Endothelial cell of hepatic sinusoid (primary cell): Measurements from ENCODE around the gene PHAF1.

Source experiments
- in situ Hi-C: cut with HindIII; loops from 2 replicates; pipeline ENCODE4 v1.10.0; 2017; ENCODE audit warnings: low sequenced_read_pairs

PHAF1 gene

DNA sequence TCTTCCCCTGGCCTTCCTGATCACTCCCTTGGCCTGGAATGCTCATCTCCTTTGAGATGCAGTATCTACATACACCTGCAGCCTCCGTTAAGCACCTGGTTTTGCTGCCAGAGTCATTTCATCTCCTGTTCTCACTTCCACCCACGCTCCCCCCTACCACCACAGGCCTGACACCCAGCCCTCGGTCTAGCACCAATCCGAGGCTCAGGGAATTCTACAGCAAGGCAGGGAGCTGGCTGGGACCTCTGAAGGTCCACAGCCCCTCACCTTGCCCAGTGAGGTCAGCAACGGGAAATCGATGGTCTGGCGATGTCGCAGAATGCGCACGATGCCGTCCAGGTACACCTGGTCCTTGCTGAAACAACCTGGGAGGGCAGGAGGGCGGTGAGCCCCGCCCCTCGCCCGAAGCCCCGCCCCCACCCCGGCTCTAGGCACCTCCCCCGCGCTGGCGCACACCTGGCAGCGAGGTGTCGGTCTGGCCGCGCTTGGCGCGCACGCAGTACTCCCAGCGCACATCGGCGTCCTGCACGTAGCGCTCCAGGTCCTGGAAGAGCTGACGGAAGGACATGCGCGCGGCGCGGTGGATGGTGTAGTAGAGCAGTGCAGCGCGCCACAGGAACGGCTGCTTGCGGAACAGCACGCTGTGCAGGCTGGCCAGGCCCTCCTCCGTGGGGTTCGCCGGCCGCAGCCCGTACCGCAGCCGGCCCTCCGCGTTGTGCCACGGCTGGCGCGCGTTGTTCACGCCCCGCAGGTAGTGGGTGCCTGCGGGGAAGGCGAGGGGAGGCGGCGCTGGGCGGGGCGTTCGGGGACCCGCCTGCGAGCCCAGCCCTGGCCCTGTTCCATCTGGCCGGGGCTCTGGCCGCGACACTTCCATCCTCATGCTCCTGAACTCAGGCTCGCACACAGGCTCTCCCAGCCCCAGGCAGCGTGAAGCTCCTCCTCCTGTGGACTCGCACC is 68.3 kb downstream of the PHAF1 start:
- in situ Hi-C loops, result no loop called here

DNA sequence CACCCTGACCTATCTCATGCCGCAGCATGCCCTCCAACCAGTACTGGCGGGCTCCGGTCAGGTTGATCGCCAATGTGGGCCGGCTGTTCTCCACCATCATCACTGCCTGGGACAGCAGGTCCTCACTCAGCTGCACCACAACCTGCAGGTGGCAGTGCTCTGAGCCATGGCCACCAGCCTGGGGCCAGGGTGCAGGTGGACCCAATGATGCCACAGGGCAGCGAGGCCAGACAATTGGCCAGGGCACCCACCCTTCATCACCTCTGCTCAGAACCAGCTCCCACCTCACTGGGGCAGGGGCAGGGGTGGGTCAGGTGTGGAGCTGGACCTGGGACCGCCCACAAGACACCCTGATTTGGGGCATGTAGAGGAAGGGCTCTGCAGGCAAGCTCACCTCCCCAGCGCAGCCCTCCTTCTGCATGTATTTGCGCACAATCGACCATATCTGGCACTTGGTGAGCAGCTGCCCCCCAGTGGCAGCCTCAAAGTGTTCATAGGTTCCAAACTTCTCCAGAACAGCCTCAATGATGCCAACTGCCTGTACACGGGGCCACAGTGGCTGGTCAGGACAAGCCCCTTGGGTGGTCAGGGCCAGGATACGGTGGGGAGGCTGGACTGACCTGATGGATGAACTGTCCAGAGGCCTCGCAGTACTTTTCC is 69.8 kb downstream of the PHAF1 start:
- in situ Hi-C loops, result no loop called here

DNA sequence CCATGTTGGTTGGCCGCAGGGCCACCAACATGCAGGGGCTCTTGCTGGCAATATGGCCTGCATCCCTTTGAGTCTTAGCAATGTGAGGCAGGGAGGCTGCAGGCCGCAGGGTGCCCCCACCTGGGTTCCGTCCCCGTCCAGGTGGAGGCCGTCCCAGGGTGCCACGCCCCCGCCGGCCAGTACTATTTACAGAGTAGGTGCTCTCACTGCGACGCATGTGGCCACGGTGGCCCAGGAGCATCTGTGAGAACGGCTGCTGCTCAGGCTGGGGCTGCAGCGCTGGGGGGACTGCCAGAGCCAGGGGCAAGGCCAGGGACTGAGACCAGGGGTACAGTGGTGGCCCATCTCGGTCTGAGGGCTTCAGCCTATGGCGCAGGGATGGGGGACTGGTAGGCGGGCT is 70.4 kb downstream of the PHAF1 start:
- in situ Hi-C loops, result no loop called here

DNA sequence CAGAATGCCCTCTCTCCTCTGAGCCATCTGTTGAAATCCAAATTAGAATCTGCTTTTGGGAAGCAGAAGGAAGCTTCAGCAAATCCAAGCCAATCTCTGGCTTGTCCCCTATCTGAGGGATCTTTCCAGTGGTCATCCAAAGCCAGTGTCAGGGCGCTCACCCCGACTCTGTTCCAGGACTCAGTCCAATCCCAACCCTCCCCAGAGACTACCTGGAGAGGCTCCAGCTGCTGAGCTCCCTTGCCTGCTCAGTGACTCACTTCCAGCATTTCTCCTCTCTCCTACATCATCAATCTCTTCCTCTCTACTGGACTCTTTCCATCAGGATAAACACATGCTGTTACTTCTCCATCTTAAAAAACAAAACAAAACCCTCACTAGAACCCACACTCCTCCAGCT is 71.6 kb downstream of the PHAF1 start:
- in situ Hi-C loops, result no loop called here

DNA sequence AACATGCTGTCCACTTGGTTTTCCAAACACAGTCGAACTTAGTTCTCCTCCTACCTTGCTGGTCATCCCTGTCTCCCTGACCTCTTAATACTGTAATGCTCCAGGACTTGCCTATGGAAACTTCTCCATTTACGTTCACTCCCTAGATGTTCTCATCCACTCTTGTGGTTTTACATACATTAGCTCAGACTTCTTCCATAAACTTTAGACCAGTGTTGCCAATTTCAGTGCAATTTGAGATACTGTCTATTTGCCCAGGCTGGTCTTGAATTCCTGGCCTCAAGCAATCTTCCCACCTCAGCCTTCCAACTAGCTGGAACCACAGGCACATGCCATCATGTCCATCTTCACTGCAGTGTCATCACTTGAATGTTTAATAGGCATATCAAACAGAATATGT is 72.5 kb downstream of the PHAF1 start:
- in situ Hi-C loops, result no loop called here

- in situ Hi-C loops, result no loop called here
These were observed 73.5 kb downstream of the PHAF1 start for GRCh38 chr16:67183284-67183626.

DNA sequence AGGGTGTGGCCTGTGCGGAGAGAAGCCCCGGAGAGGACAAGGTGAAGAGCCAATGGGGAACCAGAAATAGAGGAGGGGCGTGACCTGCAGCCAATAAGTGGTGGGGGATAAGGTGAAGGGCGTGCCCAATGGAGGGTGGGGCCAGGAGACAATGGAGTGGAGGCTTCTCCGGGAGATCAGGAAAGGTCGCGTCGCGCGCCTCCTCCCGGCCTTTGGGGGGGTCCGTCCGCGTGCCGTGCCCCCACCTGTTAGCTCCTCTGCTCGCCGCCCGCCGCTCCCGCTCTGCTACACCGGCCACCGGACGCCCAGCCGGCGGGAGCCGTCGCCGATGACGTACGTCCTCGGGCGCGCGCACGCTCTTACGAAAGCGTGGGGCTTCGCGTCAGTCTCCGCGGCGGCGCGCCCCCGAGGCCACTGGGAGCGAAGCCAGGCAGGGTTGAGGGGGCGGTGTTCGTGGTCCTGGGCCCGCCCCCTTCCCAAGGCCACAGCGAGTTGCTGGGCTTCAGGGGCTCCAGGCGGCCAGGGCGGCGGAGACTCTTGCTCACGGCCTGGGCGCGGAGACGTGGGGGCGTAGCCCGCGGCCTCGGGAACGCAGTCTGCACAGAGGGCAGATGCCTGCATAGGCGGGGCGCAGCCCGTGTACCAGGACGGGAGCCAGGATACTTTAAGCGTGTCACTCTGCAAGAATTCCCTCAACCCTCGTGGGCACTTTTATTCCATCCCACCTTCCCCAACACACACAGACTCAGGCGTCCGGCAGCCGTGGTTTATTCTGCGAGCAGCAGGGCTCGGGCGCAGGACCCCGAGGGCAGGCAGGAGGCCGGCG is 74.1 kb downstream of the PHAF1 start, which contains the start of gene MATCAP1:
Gene MATCAP1 (minus strand): TSS at position 337 of the 826 bp plus-strand sequence. CDS start 3,353 bp downstream, outside the sequence.
- in situ Hi-C loops, result no loop called here

DNA sequence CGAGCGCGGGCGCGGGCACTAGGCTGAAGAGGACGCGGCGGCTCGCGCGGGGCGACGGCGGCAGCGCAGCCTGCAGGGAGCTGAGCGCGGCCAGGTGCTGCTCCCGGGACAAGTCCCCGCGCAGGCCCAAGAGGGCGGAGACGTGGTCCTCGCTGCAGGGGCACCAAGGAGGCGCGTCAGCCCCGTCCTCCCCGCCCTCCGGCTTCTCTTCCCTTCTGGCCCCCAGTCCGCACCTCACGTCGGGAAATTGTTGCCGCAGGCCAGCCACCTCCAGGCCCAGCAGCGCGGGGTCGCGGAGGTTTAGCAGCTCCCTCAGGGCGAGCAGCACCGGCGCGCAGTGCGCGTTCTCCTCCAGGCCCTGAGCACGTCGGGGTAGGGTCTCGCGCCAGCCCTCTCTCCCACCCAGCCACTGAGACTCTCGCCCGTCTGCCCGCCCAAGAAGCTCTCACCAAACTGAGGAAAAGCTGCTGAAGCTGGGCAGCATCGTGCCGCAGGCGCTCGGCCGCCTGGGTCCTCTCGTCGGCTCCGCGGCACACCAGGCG is 74.8 kb downstream of the PHAF1 start:
- in situ Hi-C loops, result no loop called here

- in situ Hi-C loops, result no loop called here
These were observed 75.4 kb downstream of the PHAF1 start for GRCh38 chr16:67184995-67185650.

GRCh38 chr16:67185651-67186134 is 76.0 kb downstream of the PHAF1 start:
- in situ Hi-C loops, result no loop called here

GRCh38 chr16:67186550-67186950 is 76.8 kb downstream of the PHAF1 start:
- in situ Hi-C loops, result no loop called here

- in situ Hi-C loops, result no loop called here
These were observed 77.6 kb downstream of the PHAF1 start for GRCh38 chr16:67187175-67187890.

GRCh38 chr16:67188323-67188722 is 78.6 kb downstream of the PHAF1 start:
- in situ Hi-C loops, result no loop called here

DNA sequence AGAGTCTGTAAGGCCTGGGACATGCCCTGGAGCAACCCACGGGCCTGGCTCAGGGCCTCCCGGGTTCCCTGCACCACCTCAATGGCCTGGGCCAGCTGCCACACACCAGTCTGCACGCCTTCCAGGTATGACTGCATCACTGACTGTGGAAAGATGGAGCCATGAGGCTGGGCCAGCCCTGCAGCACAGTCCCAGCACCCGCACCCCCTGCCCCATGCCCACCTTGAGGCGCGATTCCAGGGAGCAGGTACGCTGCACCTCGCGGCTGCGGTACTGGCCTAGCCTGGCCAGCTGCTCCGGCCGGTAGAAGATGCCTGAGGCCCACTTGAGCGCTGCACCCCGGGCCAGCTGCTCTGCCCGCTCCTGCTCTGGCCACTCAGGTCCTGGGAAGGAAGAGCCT is 79.1 kb downstream of the PHAF1 start:
- in situ Hi-C loops, result no loop called here

DNA sequence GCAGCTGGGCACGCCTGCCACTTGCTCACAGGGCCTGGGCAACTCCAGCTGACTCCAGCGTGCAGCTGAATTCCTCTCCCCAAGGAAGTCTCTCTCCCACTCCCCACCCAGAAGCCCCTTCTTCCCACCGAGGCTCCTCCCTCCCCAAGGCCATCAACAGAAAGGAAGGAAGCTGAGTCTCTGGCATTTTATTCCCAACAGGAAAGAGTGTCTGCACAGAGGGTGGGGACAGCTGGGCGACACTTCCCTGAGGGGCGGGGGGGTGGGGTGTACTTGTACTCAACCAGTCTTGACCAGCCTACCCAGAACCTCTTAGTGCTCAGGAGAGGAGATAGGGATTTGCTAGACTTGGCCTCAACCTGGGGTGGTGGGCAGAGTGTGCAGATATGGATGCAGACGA is 80.3 kb downstream of the PHAF1 start, which contains the start of gene EXOC3L1:
Gene EXOC3L1 (minus strand): TSS at position 96 of the 400 bp plus-strand sequence. CDS start 460 bp downstream, outside the sequence.
- in situ Hi-C loops, result no loop called here

- in situ Hi-C loops, result no loop called here
These were observed 81.0 kb downstream of the PHAF1 start for GRCh38 chr16:67190448-67191399.

- in situ Hi-C loops, result no loop called here
These were observed 81.8 kb downstream of the PHAF1 start for GRCh38 chr16:67191411-67191994.
